H7 (cell line): Measurements from ENCODE around the gene HIVEP2. TPM values are rescaled to one million over a fixed set of nuclear protein-coding genes. Genes with fewer than 3 reads are reported as not detected.

Experiments
- DNase-seq: peaks from one replicate; pipeline ENCODE4 v3.0.0; 2012
- H3K27me3 ChIP-seq: 2 replicates; pipeline ENCODE4 v1.6.0; 2011; ENCODE audit warnings: mild to moderate bottlenecking, low read length; ENCODE audit not compliant: control insufficient read depth, insufficient read depth
- H3K36me3 ChIP-seq: replicated peaks from 2 replicates; pipeline ENCODE4 v1.5.1; 2011; ENCODE audit warnings: low read length; ENCODE audit not compliant: control insufficient read depth, insufficient read depth
- H3K4me3 ChIP-seq: 2 replicates; pipeline ENCODE4 v1.5.1; 2011; ENCODE audit warnings: low read depth, mild to moderate bottlenecking, control low read depth, low read length, moderate library complexity; ENCODE audit not compliant: insufficient read depth
- total RNA-seq: library from RNA; depleted of rRNA; stranded (reverse); fragments of >200 nt; shearing (Covaris generic); gene quantifications from 2 replicates; pipeline ENCODE4 v1.2.3, GENCODE V29; 2014

Gene HIVEP2
- total RNA-seq, 1 experiment from 2014 or later: 4.1 TPM

- DNase-seq: no peak
- Histone ChIP-seq H3K36me3 (peaks cover 11% of the 10 kb centered on the region), H3K27me3 (no peaks in the 10 kb centered on the region), H3K4me3 (no peak overlapping the region)
These were observed 186.9 kb downstream of the HIVEP2 start for GRCh38 chr6:142757852-142758628.

DNA sequence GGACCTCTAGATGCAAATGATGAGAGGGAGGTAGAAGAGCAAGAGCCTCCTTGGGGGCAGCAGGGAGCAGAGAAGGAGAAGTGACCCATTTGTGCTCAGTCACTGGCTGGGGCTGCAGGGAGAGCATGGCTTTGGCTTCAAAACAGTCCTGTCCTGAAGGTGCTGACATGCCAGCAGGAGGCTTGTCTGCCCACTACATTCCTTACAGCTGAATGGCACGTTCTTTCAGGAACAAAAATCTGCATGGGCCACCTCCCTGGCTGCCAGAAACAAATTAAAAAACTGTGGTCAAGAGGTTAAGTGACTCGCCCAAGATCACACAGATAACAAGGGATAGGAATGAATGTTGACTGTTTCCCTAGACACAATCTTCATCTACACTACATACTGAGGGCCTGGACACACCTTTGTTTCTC is 188.8 kb downstream of the HIVEP2 start:
- H3K27me3 ChIP-seq: no peaks in the 10 kb centered on the region
- H3K36me3 ChIP-seq: peaks cover 10% of the 10 kb centered on the region
- DNase-seq: peak; percentile 19
- H3K4me3 ChIP-seq: no peak overlapping the region

DNA sequence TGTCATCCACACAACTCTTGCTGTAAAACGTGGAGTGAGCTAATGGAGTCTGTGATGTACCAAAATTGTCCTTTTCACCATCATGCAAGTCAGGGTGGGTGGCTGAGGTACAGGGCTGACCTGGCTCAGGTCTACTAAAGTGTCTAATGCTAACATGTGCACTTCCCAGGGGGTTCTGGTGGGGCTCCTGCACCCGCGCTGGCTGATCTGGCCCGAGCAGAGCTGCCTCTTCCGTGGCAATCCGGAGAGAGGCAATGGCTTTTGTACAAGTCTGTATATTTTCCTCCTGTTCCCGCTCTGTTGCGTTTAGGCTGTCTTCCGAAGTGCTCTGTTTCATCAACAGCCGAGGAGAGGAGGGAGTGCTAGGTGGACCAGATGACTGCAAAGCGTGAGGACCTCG is 191.8 kb downstream of the HIVEP2 start:
- Histone ChIP-seq H3K27me3 (no peaks in the 10 kb centered on the region), H3K36me3 (0 out of 2 replicates have a peak, but pooled peaks cover 1% of the 10 kb centered on the region), H3K4me3 (no peak overlapping the region)
- no peak for DNase-seq

DNA sequence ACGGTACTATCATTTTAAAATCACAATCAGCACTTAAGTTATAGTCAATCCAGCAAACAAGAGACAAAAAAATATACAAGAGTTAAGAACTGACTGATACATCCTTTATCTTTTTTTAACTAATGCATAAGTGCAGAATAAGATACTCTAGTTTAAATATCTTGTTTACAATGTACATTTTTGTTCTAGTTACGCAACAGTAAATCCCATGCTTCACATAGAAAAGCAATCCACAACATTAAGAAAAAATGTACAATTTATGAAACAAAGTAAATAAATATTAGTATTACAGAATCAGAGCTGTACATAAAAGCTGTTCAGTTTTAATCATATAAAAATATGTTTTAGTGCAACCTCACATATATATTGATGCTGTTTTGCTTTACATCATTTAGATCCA is 192.6 kb downstream of the HIVEP2 start:
- DNase-seq: no peak
- no peaks in the 10 kb centered on the region for H3K27me3 ChIP-seq
- H3K4me3 ChIP-seq: no peak overlapping the region
- H3K36me3 ChIP-seq: 0 out of 2 replicates have a peak, but pooled peaks cover 1% of the 10 kb centered on the region

- no peak for DNase-seq
- Histone ChIP-seq H3K27me3 (no peaks in the 10 kb centered on the region), H3K4me3 (no peak overlapping the region), H3K36me3 (0 out of 2 replicates have a peak, but pooled peaks cover 1% of the 10 kb centered on the region)
These were observed 193.5 kb downstream of the HIVEP2 start for GRCh38 chr6:142751452-142751851.

GRCh38 chr6:142750998-142751397 is 194.0 kb downstream of the HIVEP2 start:
- Histone ChIP-seq H3K4me3 (no peak overlapping the region), H3K36me3 (0 out of 2 replicates have a peak, but pooled peaks cover 1% of the 10 kb centered on the region), H3K27me3 (no peaks in the 10 kb centered on the region)
- no peak for DNase-seq

- DNase-seq: no peak
- Histone ChIP-seq H3K27me3 (no peaks in the 10 kb centered on the region), H3K4me3 (no peak overlapping the region), H3K36me3 (0 out of 2 replicates have a peak, but pooled peaks cover 1% of the 10 kb centered on the region)
These were observed 195.4 kb downstream of the HIVEP2 start for GRCh38 chr6:142749556-142749955.

GRCh38 chr6:142746524-142746923 is 198.5 kb downstream of the HIVEP2 start:
- H3K27me3 ChIP-seq: no peaks in the 10 kb centered on the region
- peak; percentile 53 for DNase-seq
- no peak overlapping the region for H3K4me3 ChIP-seq
- no peaks in the 10 kb centered on the region for H3K36me3 ChIP-seq

DNA sequence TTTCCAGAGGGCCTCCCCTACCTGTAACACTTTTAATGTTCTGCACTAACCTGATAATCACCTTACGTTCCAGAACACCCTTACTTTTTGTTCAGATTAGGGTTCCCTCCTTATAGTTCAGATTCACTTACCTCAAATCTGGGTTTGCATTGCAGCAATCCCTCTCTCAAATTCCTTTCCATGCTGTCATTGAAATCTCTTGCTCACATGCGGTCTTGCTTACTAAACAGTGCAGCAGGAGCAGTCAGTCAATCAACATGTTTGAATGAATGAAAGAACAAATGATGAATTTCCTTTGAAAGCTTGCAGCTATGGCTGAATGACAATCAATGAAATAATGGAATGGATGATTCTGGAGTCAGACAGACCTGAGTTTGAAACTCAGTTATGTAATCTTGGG is 200.1 kb downstream of the HIVEP2 start:
- no peaks in the 10 kb centered on the region for H3K27me3 ChIP-seq
- H3K36me3 ChIP-seq: no peaks in the 10 kb centered on the region
- no peak for DNase-seq
- no peak overlapping the region for H3K4me3 ChIP-seq

- Histone ChIP-seq H3K36me3 (no peaks in the 10 kb centered on the region), H3K27me3 (no peaks in the 10 kb centered on the region), H3K4me3 (no peak overlapping the region)
- no peak for DNase-seq
These were observed 204.5 kb downstream of the HIVEP2 start for GRCh38 chr6:142740449-142740848.

- Histone ChIP-seq H3K36me3 (no peaks in the 10 kb centered on the region), H3K27me3 (no peaks in the 10 kb centered on the region), H3K4me3 (no peak overlapping the region)
- no peak for DNase-seq
These were observed 206.2 kb downstream of the HIVEP2 start for GRCh38 chr6:142738731-142739130.

- Histone ChIP-seq H3K36me3 (no peaks in the 10 kb centered on the region), H3K4me3 (no peak overlapping the region), H3K27me3 (no peaks in the 10 kb centered on the region)
- no peak for DNase-seq
These were observed 207.0 kb downstream of the HIVEP2 start for GRCh38 chr6:142738035-142738396.

DNA sequence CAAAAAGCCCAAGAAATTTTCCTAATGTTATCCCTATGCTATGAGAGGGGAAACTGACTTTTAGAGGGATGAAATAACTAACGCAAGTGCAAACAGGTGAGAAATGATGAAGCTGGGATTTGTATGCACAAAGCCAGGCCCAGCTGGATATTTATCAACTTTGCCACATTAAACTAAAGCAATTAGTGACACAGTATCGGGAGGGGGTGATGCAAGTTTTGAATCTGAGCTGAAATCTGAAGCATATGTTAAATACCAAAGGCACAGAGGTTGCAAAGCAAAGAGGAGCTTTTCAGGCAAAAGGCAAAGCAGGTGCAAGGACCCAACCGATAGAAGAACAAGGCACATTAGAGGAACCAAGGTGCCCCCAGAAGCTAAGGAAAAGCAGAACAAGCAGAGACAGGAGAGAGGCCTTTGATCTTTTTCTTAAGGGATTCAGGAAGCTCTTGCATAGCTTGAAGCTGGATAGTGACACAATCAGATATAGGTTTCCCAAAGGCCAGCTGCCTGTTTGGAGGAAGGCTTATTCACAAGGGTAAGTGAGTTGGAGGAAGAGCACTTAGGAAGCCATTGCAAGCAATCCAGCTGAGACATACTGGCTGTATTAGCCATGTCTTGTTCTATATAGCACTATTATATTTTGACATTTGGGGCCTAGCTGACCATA is 207.5 kb downstream of the HIVEP2 start:
- H3K4me3 ChIP-seq: no peak overlapping the region
- DNase-seq: no peak
- H3K36me3 ChIP-seq: no peaks in the 10 kb centered on the region
- no peaks in the 10 kb centered on the region for H3K27me3 ChIP-seq

DNA sequence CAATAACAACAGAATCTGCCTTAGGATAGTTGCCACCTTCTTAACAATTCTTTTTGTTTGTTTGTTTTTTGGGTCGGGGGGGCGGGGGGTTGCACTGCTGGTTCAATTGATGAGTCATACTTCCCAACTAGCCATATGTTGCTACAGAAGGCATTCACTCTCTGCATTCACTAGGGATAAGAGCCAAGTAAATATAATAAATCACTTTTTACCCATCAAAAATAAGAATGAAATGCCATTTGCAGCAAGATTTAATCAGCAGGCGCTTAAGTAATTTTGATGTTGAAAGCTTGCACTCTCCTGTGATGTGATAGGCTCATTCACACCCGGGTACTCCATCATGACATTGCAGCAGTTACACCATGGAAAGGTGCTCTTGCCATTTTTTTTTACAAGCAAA is 209.8 kb downstream of the HIVEP2 start:
- no peak for DNase-seq
- no peak overlapping the region for H3K4me3 ChIP-seq
- no peaks in the 10 kb centered on the region for H3K27me3 ChIP-seq
- no peaks in the 10 kb centered on the region for H3K36me3 ChIP-seq

GRCh38 chr6:142732790-142733189 is 212.2 kb downstream of the HIVEP2 start:
- no peaks in the 10 kb centered on the region for H3K27me3 ChIP-seq
- H3K4me3 ChIP-seq: no peak overlapping the region
- no peaks in the 10 kb centered on the region for H3K36me3 ChIP-seq
- no peak for DNase-seq
